Stimulated activated CD4-positive, alpha-beta T cell treated with anti-CD3 and anti-CD28 coated beads, Interleukin-1b, Interleukin-23, amount 100 ng/mL, for 4 hours (primary cell): Measurements from ENCODE around the gene LAPTM5.
A peak's percentile ranks its signal among the peaks of the same experiment; 100 is the strongest.
"Not testable (repeated sequence)": the region's sequence is repeated elsewhere in the genome, so short reads cannot be mapped to it uniquely, and the experiment has no call there.

ENCODE experiments used
- DNase-seq, 2 donors: peaks; one replicate each; pipeline ENCODE4 v3.0.0-alpha.2; 2020; ENCODE audit warnings: low read depth in 2 of 2

The LAPTM5 gene

DNA sequence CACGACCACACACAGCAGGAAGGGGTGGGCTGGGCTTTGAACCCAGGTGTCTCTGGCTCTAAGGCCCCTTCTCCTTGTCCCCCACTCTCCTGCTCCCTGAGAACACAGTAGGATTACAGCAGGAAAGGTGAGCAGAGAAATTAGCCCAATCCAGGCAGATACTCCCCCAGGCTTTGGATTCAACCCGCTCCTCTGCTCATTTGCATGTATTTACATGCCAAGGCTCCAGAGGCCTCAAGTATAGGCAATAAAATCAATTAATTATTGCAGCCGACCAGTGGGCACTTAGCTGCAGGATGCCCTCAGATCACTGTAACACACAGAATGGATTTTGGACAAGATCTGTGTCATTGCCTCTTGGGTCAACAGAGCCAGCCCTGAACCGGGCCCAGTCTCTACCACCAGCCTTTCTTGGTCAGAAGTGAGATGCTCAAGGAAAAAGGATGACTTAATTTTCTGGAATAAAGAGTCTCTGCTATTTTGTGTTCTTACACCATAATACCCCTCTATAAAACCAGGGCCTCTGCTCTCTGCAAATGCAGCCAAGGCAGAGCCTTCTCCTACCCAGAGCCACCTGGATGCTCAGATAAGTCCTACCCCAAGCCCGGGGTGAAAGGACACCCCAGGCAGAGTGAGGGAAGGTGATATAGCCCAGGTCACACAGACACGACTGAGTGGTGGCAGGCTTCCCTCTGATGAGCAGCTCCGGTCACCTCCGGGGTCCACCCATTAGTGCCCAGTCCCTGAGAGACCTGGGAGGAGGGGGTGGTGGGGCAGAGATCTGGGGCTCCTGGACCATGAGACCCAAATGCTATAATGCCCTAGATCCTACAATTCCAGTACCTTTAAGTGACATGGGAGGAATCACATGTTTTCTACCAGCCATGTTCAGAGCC lies 63.0 kb downstream of the LAPTM5 start:
- DNase-seq, result no peak

DNA sequence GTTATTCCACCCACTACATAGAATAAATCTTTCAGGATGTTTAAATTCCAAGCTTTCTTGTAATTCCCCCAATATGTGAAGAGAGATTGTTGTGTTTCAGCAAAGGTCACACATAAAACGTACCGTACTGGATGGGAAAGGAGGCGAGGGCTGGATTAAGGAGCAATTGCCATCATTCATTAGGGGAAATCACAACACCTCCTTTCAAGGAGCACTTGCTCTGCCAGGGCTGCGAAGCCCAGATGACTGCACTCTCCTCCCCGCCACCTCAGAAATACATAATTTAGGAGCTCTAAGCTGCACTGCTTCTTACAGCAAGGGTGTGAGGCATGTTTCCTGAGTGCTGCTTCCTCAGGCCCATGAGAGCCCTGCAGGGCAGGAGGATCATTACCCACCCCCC lies 63.8 kb downstream of the LAPTM5 start:
- DNase-seq, result no peak

DNA sequence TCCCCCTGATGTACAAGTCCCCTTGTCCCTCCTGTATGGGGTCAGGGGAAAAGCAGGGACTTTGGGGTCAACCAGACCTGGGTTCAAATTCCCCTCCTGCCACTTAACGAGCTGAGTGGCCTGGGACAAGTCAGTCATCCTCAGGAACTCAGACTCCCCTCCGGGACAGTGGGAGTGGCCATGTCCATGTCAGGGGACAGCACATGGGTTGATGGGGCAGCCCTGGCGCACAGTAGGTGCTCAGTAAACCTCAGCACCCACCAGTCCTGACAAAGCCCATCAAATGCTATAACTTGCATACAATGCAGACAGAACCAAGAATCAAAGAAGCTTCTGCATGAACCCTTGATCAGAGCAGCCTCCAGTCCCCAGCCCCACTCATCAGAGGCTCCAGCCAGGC lies 64.2 kb downstream of the LAPTM5 start:
- DNase-seq, result no peak

DNA sequence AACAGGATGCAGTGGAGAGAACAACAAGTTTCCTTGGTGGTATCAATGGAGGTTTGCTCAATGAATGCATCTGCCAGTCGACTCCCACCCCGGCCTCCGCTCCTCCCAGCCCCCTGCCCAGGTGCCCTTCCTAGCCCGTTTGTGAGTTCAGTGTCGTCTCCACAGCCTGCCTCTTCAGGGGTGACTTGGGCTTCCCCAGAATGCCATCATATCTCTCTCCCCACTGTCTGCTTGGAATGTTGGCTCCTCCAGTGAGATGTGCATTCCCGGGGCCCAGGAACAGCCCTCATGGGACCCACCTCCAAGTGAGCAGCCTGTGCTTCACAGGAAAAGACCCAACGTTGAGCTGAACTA lies 64.6 kb downstream of the LAPTM5 start:
- no peak for DNase-seq

DNA sequence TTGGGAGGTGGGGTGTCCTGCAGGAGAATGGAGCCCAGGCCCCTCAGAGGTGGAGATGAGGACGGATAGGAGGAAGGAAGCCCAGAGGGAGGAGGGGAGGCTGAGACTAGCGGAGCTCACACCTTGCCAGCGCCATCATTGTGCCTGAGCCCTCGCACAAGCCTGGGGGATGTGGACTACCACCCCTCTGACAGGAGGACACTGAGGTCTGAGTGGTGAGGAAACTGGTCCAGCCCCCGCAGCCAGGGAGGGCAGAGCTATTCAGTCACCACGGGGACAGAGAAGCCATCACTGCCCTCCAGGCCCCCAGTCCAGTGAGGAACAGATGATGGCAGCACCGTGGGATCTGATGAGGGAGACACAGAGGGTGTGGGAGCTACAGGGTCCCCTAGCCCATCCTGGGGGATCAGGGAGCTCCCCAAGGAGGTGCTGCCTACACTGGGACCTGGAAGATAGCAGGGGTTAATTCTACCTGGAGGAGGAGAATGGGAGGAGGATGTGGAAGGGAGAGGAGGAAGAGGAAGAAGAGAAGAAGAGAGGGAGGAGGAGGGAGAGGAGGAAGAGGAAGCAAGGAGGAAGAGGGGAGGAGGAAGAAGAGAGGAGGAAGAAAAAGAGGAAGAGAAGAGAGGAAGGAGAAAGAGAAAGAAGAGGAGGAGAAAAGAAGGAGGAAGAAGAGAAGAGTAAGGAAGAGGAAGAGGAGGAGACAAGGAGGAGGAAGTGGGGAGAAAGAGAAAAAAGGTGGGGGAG lies 65.2 kb downstream of the LAPTM5 start:
- no peak for DNase-seq

DNA sequence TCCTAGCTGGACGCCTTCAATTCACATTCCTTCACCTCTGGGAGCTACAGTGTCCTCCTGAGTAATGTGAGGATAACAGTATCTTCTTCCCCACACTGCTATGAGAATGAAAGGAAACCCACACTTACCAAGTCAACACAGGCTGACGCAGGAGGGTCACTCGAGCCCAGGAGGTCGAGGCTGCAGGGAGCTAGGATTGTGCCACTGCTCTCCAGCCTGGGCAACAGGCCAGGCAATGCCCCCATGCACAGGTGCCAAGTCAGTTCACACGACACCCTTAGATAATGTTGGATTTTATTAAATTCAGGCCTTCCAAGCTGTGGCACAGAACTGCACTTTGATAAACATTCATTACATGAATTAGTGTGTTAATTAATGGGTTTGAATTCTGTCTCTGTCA lies 66.1 kb downstream of the LAPTM5 start:
- DNase-seq, result no peak

DNA sequence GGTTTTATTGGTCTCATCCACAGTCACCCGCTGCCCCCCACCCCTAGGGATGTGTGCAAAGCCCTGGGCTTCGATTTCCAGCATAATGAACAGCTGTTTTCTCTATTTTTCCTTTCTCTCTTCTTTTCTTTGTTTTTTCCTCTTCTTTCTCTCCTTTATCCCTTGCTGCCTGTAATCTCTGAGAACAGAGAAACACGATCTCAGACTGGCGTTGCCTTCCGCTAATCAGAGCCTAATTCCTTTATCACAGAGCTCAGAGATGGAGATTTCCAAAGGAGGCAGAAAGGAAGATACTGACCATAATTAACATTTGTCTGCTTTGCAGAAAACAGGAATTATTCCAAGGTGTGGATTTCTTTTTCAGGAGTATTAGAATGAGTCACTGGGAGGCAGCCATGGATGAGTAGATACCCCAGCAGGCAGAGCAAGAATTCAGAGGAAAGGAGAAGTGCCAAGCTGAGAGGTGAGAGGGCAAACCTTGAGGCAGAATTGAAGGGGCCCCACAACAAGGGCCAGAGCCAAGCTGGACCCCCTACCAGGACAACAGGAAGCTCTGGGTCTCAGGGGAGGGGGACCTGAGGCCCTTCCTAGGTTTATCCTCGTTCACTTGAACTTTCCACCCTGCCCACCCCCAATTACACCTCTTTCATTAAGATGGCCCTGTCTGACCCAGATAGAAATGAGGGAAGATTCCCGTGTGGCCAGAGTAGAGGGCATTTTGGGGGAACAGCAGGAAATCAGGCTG lies 67.5 kb downstream of the LAPTM5 start:
- DNase-seq, result no peak

DNA sequence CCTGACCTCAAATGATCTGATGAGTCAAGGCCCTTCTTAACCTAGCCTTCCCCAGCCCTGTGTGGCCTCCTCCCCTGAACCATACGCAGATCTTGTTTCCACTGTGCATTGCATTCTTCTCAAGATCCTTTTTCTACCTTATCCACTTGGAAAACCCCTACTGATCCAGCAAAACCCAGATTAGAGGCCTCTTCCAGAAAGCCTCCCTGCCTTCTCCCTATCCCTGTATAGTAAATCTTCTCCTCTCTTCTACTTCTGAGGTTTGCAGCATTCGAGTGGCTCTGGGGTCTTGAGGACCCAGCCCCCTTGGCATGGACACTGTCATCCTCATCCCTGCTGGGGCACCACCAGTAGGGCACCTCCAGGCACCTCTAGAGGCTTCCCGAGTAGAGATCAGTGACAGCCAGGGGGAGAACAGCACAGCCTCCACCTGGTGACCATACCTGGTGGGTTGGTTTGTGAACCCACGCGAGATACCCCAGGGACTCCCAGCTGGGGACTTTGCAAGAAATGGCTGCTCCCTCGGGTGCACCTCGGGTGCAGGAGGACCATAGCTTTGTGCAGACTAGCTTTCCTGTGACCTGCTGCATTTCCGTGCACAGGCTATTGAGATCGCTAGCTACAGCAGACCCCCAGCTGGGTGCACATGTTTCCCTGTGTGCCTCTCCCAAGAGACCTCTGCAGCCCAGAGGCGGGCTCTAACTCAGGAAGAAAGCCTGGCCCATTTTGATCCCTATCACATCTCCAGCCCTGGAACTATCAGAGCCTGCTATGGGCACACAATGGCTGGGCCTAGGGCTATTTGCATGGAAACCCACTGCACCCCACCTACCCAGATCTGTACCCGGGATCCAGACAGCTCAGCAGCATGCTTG lies 68.4 kb downstream of the LAPTM5 start:
- DNase-seq, result no peak

DNA sequence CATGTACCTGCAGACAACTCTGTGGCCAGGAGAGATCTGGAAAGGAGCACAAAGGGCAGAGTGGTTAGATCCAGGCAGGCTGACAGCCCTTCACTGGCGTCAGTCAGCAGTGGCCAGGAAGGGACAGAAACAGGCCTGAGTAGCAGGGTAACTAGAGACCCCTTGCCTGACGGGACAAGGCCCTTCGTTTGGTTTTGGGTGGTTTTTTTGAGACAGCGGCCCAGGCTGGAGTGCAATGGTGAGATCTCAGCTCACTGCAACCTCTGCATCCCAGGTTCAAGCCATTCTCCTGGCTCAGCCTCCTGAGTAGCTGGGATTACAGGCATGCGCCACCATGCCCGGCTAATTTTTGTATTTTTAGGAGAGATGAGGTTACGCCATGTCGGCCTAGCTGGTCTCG lies 69.1 kb downstream of the LAPTM5 start:
- not testable (repeated sequence) for DNase-seq

DNA sequence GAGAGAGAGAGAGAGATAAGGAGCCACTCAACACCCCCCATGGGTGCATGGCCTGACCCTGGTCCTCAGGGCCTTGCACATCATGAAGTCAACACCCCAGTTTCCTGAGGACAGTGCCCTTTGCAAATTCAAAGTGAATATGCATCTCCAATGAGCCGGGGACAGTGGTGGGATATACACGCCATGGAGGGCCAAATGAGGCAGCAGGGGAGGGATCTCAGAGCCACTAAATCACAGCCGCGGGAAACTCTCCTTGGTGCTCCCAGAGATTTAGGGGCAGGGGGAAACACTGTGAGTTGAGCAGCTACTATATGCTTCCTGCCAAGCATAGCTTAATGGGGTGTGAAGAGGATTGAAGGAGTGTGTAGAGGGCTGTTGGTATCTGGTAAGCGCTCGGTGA lies 69.7 kb downstream of the LAPTM5 start:
- DNase-seq, result no peak

DNA sequence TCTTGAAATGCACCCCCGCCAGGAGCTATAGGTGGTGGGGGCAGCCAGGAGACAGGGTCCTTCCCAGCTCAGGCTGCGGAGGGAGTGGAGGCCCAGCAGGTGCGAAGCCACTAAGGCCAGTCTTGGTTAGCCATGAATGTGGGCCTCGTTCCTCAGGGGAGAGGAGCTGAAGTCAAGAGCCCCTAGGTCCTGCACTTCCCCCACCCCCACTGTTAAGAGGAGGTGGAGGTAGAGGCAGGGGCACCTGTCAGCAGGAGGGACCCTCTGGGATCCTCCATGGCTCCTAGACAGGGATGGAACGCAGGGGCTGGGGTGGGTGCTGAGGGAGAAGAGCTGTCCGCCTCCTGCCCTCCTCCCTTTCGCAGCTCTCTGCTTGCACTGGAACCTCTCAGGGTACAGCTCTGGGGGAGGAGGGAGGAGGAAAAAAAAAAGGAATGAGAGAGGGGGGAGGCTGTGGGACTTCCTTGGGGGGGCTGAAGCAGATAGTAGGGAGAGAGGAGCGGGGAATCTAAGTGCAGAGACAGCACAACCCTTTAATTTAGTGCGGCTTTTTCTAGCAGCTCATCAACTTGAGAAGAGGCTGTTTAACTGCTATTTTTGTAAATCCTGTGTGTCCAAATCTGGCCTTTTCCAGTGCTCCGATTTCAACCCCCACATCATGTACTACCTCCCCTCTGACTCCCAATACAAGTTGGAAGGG lies 71.2 kb downstream of the LAPTM5 start:
- no peak for DNase-seq

DNA sequence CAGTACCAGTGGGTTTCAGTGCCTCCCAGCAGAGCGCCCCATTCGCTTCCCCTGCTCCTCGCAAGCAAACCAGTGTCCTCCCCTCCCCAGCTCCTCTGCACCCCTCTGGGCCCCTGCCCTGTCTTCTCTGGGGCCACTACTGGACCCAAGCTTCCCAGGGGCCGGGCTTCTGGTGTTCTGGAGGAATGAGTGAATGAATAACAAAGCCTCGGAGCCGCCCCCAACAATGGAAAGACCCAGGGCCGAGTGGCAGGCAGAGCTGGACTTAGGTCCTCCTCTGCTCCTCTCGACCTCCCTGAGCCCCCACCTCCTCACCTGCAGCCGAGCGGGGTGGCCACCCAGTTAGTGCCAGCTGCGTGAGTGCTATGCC lies 71.8 kb downstream of the LAPTM5 start:
- DNase-seq, result no peak

DNA sequence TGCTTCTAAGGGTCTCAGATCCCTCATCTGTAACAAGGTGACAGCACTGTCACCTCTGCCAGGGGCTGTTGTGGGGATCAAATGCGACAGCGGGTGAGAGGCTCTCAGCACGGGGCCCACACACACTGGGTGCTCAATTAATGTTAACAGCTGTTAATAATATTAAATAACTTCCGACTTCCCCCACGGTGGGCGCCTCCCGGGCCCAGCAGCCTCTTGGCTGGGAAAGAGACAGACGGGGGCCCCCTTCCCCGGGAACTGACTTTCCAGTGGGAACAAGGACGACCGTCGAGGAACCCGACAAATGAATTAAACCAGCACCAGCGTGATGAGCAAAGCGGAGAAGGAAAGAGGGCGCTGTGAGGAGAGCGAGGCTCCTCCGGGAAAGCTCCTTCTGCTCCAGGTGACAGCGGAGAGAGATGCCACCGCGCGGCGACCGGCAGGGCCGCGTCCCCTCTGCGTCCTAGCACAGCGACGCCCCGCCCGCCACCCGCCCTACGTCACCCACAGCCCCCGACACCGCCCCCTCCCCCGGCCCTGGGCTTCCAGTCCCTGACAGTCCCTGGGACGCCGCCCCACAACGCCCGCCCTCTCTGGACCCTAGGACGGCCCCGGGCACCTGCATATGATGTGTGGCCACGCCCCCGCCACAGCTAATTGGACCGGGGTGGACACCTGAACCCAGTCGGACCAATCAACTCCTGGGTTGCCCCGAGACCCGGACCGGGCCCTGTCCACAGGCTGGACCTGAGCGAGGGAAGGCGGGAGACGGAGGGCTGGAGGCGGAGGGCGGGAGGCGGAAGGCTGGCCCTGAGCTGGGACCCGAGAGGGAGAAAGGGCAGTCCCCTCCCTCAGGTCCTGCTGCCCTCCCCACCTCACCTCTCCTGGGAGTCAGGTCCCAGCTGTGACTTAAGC lies 72.4 kb downstream of the LAPTM5 start:
- peak in 1 of 2 donors; percentile 7 for DNase-seq

DNA sequence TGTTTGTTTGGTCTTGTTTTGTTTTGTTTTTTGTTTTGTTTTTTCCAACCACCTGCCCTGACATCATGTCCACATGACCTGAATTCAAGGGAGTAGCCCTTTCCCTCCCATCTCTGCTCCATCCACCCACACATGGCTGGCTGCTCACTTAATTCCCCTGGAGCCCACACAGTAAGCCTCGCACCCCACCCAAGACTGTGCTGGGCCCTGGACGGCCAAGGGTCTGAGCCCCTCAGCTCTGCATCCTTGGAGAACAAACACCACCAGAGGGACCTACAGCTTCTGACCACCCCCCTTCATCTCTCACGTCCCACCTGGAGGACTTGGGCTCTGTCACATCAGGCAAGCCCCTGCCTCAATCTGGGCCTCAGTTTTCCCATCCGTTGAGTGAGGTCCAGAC lies 73.3 kb downstream of the LAPTM5 start:
- no peak for DNase-seq

DNA sequence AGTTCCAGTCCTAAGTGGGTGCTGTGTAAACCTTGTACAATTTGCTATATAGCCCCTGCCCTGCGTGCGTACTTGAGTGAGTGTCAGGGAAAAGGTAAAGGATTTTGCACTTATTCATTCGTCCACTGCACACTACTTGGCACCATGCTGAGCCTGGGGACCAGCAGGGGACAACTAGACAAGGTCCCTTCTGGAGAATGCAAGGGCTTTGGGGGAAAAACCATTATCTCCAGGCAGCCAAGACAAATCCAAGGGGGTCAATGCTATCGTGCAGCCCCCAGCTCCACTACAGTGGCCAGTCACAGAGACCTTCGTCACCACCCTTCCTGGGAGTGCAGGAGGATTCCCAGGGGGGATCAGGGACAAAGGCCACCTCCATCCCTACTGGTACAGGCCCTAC lies 73.9 kb downstream of the LAPTM5 start:
- no peak for DNase-seq
